ENCODE measurements around the gene SH2D7.

SH2D7 gene

GRCh38 chr15:78076231-78077052, 15.9 kb upstream of the SH2D7 start:
- FAIRE-seq (no peak), DNase-seq (ENCODE audit: insufficient read length, low spot score) (no peak)

- DNase-seq (ENCODE audit: insufficient read length, low spot score) (peak; percentile 73), FAIRE-seq (no peak)
Measured at GRCh38 chr15:78077053-78077870, 15.1 kb upstream of the SH2D7 start, which contains the start of gene TBC1D2B. TSS of gene TBC1D2B (minus strand) at chr15:78077711. CDS start at chr15:78077652, 59 bp downstream.

GRCh38 chr15:78077871-78078210, 14.5 kb upstream of the SH2D7 start:
- DNase-seq (ENCODE audit: insufficient read length, low spot score), result no peak

GRCh38 chr15:78079298-78080087, 12.9 kb upstream of the SH2D7 start:
- FAIRE-seq, result no peak
- DNase-seq (ENCODE audit: insufficient read length, low spot score), result no peak

More at GRCh38 chr15:78077871-78078210, 14.5 kb upstream of the SH2D7 start:
- peak; percentile 8 for FAIRE-seq

GRCh38 chr15:78080088-78080460, 12.3 kb upstream of the SH2D7 start:
- DNase-seq (ENCODE audit: insufficient read length, low spot score) (no peak), FAIRE-seq (no peak)

- FAIRE-seq (no peak), DNase-seq (ENCODE audit: insufficient read length, low spot score) (no peak)
Measured at GRCh38 chr15:78082106-78082742, 10.1 kb upstream of the SH2D7 start.

- FAIRE-seq (no peak), DNase-seq (ENCODE audit: insufficient read length, low spot score) (no peak)
Measured at GRCh38 chr15:78082743-78083110, 9.6 kb upstream of the SH2D7 start.

- no peak for DNase-seq (ENCODE audit: insufficient read length, low spot score)
- no peak for FAIRE-seq
Measured at GRCh38 chr15:78083186-78083585, 9.2 kb upstream of the SH2D7 start.

- peak; percentile 72 for FAIRE-seq
- peak; percentile 41 for DNase-seq (ENCODE audit: insufficient read length, low spot score)
Measured at GRCh38 chr15:78083687-78084448, 8.5 kb upstream of the SH2D7 start.

- no peak for DNase-seq (ENCODE audit: insufficient read length, low spot score)
- no peak for FAIRE-seq
Measured at GRCh38 chr15:78084449-78084750, 8.0 kb upstream of the SH2D7 start.

- DNase-seq (ENCODE audit: insufficient read length, low spot score) (no peak), FAIRE-seq (no peak)
Measured at GRCh38 chr15:78085928-78086327, 6.4 kb upstream of the SH2D7 start.

- peak; percentile 37 for DNase-seq (ENCODE audit: insufficient read length, low spot score)
- peak; percentile 91 for FAIRE-seq
Measured at GRCh38 chr15:78087951-78088772, 4.2 kb upstream of the SH2D7 start.

GRCh38 chr15:78088773-78089080, 3.6 kb upstream of the SH2D7 start:
- peak; percentile 72 for FAIRE-seq
- DNase-seq (ENCODE audit: insufficient read length, low spot score), result no peak

- DNase-seq (ENCODE audit: insufficient read length, low spot score) (no peak), FAIRE-seq (no peak)
Measured at GRCh38 chr15:78090422-78091063, 1.8 kb upstream of the SH2D7 start.

GRCh38 chr15:78093242-78094020, 1.1 kb downstream of the SH2D7 start:
- FAIRE-seq, result no peak
- no peak for DNase-seq (ENCODE audit: insufficient read length, low spot score)

- no peak for DNase-seq (ENCODE audit: insufficient read length, low spot score)
- FAIRE-seq, result no peak
Measured at GRCh38 chr15:78097667-78098066, 5.3 kb downstream of the SH2D7 start.

- DNase-seq (ENCODE audit: insufficient read length, low spot score) (no peak), FAIRE-seq (no peak)
Measured at GRCh38 chr15:78098131-78098755, 5.9 kb downstream of the SH2D7 start.

GRCh38 chr15:78100886-78101285, 8.5 kb downstream of the SH2D7 start:
- FAIRE-seq (no peak), DNase-seq (ENCODE audit: insufficient read length, low spot score) (no peak)

Data from GM19239 (cell line).